Activated CD8-positive, alpha-beta T cell treated with anti-CD3 and anti-CD28 coated beads for 36 hours (primary cell): ENCODE results near the gene SMARCAL1. TPM values are rescaled to one million over a fixed set of nuclear protein-coding genes. Genes with fewer than 3 reads are reported as not detected.

ENCODE experiments used
- ATAC-seq: fragments of 200-7000 bp; cut with Tn5 transposase; one replicate; pipeline ENCODE4 v1.10.0; 2021; ENCODE audit warnings: mild to moderate bottlenecking, moderate library complexity
- CTCF ChIA-PET: fragments of 350-600 bp; sonication (Branson Sonifier 250); formaldehyde crosslinking; loops from one replicate; lab custom pipeline; 2021; ENCODE audit warnings: antibody characterized with exemption; lab: Charles Lee
- POLR2A ChIA-PET: fragments of 350-600 bp; sonication (Branson Sonifier 250); formaldehyde crosslinking; loops from one replicate; lab custom pipeline; 2021; ENCODE audit warnings: antibody characterized with exemption; lab: Charles Lee
- DNase-seq: peaks from one replicate; pipeline ENCODE4 v3.0.0-alpha.2; 2020
- H3K27ac Mint-ChIP-seq: one replicate; pipeline ENCODE4 v1.8.0; 2021; ENCODE audit warnings: mild to moderate bottlenecking, mixed read lengths
- H3K27me3 Mint-ChIP-seq: one replicate; pipeline ENCODE4 v1.8.0; 2021; ENCODE audit warnings: mixed read lengths
- H3K36me3 Mint-ChIP-seq: one replicate; pipeline ENCODE4 v1.8.0; 2021; ENCODE audit warnings: low read depth, mixed read lengths
- H3K4me1 Mint-ChIP-seq: one replicate; pipeline ENCODE4 v1.8.0; 2021; ENCODE audit warnings: low read depth, mixed read lengths
- H3K4me3 Mint-ChIP-seq: one replicate; pipeline ENCODE4 v1.8.0; 2021; ENCODE audit warnings: mild to moderate bottlenecking, moderate library complexity, mixed read lengths
- H3K9me3 Mint-ChIP-seq: one replicate; pipeline ENCODE4 v1.8.0; 2021; ENCODE audit warnings: mixed read lengths
- intact Hi-C: fragments of 100-400 bp; cut with micrococcal nuclease; formaldehyde crosslinking; loops from one replicate; pipeline ENCODE4 v1.10.0; 2022
- total RNA-seq, 2 experiments: library from RNA; stranded (reverse); gene quantifications; one replicate each; pipeline ENCODE4 v1.2.3, GENCODE V29; 2021
- TF ChIP-seq, protein P1 (sequence below): fragments of 200-600 bp; IDR thresholded peaks from one replicate; pipeline ENCODE4 v1.8.0; 2022; ENCODE audit warnings: antibody characterized with exemption, mild to moderate bottlenecking

SMARCAL1 gene
- total RNA-seq, 2 experiments from 2014 or later, result 22.3 to 24.7 TPM

DNA sequence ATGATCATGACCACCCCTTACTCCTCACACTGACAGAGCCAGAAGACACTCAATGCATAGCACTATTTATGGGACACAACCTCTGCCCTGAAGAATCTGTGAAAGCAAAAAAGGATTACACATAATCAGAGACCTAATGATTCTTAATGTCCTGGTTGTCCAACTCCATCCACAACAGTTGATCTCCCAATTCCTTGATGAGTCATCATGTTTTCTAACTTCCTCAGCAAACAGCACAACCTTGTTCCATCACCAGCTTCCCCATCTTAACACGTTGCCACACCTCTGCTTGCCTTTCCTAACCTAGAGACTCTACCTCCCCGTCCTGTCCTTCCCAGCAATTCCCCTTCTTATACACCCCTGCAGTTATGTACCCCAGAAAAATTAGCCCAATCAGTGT is 26.8 kb upstream of the SMARCAL1 start:
- TF ChIP-seq, protein P1, sequence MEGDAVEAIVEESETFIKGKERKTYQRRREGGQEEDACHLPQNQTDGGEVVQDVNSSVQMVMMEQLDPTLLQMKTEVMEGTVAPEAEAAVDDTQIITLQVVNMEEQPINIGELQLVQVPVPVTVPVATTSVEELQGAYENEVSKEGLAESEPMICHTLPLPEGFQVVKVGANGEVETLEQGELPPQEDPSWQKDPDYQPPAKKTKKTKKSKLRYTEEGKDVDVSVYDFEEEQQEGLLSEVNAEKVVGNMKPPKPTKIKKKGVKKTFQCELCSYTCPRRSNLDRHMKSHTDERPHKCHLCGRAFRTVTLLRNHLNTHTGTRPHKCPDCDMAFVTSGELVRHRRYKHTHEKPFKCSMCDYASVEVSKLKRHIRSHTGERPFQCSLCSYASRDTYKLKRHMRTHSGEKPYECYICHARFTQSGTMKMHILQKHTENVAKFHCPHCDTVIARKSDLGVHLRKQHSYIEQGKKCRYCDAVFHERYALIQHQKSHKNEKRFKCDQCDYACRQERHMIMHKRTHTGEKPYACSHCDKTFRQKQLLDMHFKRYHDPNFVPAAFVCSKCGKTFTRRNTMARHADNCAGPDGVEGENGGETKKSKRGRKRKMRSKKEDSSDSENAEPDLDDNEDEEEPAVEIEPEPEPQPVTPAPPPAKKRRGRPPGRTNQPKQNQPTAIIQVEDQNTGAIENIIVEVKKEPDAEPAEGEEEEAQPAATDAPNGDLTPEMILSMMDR, result no peak
- Mint-ChIP-seq H3K9me3 (no peaks in the 10 kb centered on the region), H3K27ac (no peak overlapping the region), H3K4me1 (peaks cover 17% of the 10 kb centered on the region), H3K4me3 (no peak overlapping the region), H3K36me3 (no peaks in the 10 kb centered on the region), H3K27me3 (no peaks in the 10 kb centered on the region)
- ChIA-PET POLR2A (no interaction called here), CTCF (interaction anchor here (1.0 kb wide), 1 partner anchor 18 kb away, joined by 3 read pairs; no protein-coding TSS in a partner anchor)
- intact Hi-C loops, result no loop called here
- DNase-seq, result no peak
- no peak for ATAC-seq

DNA sequence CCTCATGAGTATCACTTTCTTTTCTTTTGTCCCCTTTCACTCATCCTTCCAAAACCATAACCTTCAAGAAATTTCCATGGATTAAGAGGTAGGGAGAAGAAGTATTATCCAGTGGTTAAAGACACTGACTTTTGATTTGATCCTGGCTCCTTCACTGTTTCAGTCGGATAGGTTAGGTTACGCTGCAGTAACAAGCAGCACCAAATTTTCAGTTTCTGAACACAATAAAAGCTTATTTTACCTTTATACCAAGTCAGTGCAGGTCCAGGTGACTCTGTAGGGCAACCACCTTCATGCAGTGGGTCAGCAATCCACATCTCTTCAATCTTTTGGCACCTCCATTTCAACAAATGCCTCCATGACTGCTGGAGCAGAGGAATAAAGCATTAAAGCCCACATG is 25.0 kb upstream of the SMARCAL1 start:
- H3K36me3 Mint-ChIP-seq, result no peaks in the 10 kb centered on the region

DNA sequence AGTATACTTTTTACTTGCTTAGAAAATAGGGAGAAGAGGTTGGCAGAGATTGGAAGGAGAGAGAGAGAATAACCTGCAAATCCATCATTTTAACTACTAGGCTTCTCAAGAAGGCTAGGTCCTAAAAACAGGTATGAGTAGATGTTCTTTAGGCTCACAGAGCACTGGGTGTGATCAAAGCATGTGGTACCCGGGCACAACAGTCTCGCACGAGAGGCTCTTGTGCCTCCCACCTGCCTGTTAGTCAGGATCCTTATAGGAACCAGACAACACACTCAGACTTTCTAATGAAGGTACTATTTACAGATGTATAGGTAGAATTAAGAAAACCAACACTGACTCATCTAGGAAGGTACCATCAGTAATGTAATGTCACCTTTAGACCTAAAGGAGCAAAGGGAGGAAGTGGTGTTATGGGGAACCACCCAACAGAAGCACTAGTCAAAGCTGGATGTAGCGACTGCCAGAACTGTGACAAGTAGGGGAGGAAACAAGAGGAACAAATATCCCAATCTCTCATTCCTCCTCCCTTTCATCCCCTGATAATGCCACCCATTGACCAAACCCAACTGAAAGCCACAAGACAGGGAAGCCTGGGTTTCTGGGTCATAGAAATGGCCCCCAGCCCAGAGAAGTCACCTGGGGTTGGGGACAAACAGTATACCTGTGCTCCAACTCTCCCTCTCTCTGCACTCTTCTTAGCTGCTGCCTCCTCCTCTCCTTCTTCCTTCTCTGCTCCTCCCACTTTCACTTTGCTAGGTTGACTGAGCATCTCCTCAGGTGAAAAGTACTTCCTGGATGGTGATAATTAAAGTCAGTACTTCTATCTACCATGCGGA is 24.0 kb upstream of the SMARCAL1 start:
- H3K27me3 Mint-ChIP-seq, result no peaks in the 10 kb centered on the region
- no peaks in the 10 kb centered on the region for H3K36me3 Mint-ChIP-seq
- DNase-seq, result peak; percentile 55
- peak; percentile 98 for ATAC-seq
- intact Hi-C loops, result no loop called here
- peak overlapping the region; percentile 73 for H3K27ac Mint-ChIP-seq
- H3K4me3 Mint-ChIP-seq, result no peak overlapping the region
- ChIA-PET POLR2A (interaction anchor here (1.1 kb wide), 1 partner anchor 24 kb away, joined by 3 read pairs; the partner anchor contains the start of gene SMARCAL1), CTCF (interaction anchor here (1.0 to 3.3 kb wide), 2 partner anchors 16 to 35 kb away, joined by 3 to 11 read pairs; no protein-coding TSS in a partner anchor)
- H3K4me1 Mint-ChIP-seq, result peaks cover 17% of the 10 kb centered on the region
- TF ChIP-seq, protein P1, result no peak
- H3K9me3 Mint-ChIP-seq, result no peaks in the 10 kb centered on the region

More for the DNA sequence above, 25.0 kb upstream of the SMARCAL1 start:
- intact Hi-C loops, result no loop called here
- CTCF ChIA-PET, result interaction anchor here (3.3 kb wide), 1 partner anchor 17 kb away, joined by 11 read pairs; no protein-coding TSS in a partner anchor
- H3K9me3 Mint-ChIP-seq, result no peaks in the 10 kb centered on the region
- no peaks in the 10 kb centered on the region for H3K27me3 Mint-ChIP-seq
- DNase-seq, result no peak
- peaks cover 17% of the 10 kb centered on the region for H3K4me1 Mint-ChIP-seq
- no peak overlapping the region for H3K4me3 Mint-ChIP-seq
- ATAC-seq, result no peak
- TF ChIP-seq, protein P1, result no peak
- POLR2A ChIA-PET, result no interaction called here
- no peak overlapping the region for H3K27ac Mint-ChIP-seq

GRCh38 chr2:216389570-216389969 is 22.7 kb upstream of the SMARCAL1 start:
- no peaks in the 10 kb centered on the region for H3K27me3 Mint-ChIP-seq
- DNase-seq (no peak), ATAC-seq (no peak)
- no peaks in the 10 kb centered on the region for H3K9me3 Mint-ChIP-seq
- TF ChIP-seq, protein P1, result no peak
- no peak overlapping the region for H3K27ac Mint-ChIP-seq
- POLR2A ChIA-PET, result no interaction called here
- H3K4me1 Mint-ChIP-seq, result peaks cover 17% of the 10 kb centered on the region
- no peak overlapping the region for H3K4me3 Mint-ChIP-seq
- intact Hi-C loops, result no loop called here
- H3K36me3 Mint-ChIP-seq, result no peaks in the 10 kb centered on the region
- CTCF ChIA-PET, result interaction anchor here (1.3 to 3.3 kb wide), 2 partner anchors 15 to 167 kb away, joined by 3 to 11 read pairs; no protein-coding TSS in a partner anchor

GRCh38 chr2:216391401-216391800 is 20.9 kb upstream of the SMARCAL1 start:
- H3K36me3 Mint-ChIP-seq, result no peaks in the 10 kb centered on the region
- ChIA-PET POLR2A (no interaction called here), CTCF (no interaction called here)
- H3K27me3 Mint-ChIP-seq, result no peaks in the 10 kb centered on the region
- H3K27ac Mint-ChIP-seq, result no peak overlapping the region
- intact Hi-C loops, result no loop called here
- TF ChIP-seq, protein P1, result no peak
- peaks cover 19% of the 10 kb centered on the region for H3K4me1 Mint-ChIP-seq
- DNase-seq (no peak), ATAC-seq (no peak)
- no peak overlapping the region for H3K4me3 Mint-ChIP-seq
- no peaks in the 10 kb centered on the region for H3K9me3 Mint-ChIP-seq
